SU-DHL-6 (cell line): ENCODE data around the gene ARHGAP5.
"Not testable (repeated sequence)": the region's sequence is repeated elsewhere in the genome, so short reads cannot be mapped to it uniquely, and the experiment has no call there.

Experiments used
- H2AFZ ChIP-seq: fragments of 200-600 bp; sonication (generic); 2 replicates; pipeline ENCODE4 v1.6.1; 2014; ENCODE audit warnings: low read depth, mild to moderate bottlenecking, moderate library complexity, mixed read lengths, antibody characterized with exemption, low read length; ENCODE audit not compliant: severe bottlenecking
- H3F3A ChIP-seq: fragments of 200-600 bp; shearing (Covaris generic); 2 replicates; pipeline ENCODE4 v1.6.0; 2016; ENCODE audit warnings: antibody characterized with exemption, mild to moderate bottlenecking; ENCODE audit not compliant: insufficient read depth
- H3K27ac ChIP-seq: fragments of 200-600 bp; sonication (generic); 2 replicates; pipeline ENCODE4 v1.5.1; 2016; ENCODE audit warnings: low read depth, mild to moderate bottlenecking, low read length, moderate library complexity, mixed read lengths
- H3K27me3 ChIP-seq: fragments of 200-600 bp; sonication (generic), shearing (Covaris generic); 2 replicates; pipeline ENCODE4 v1.6.0; 2014; ENCODE audit warnings: mild to moderate bottlenecking, low read length
- H3K36me3 ChIP-seq: fragments of 200-600 bp; sonication (generic); 2 replicates; pipeline ENCODE4 v1.6.1; 2014; ENCODE audit warnings: mild to moderate bottlenecking, low read length, mixed read lengths
- H3K4me2 ChIP-seq: fragments of 300-600, 200-600 bp; shearing (Covaris generic), sonication (generic); 2 replicates; pipeline ENCODE4 v1.6.0; 2014; ENCODE audit warnings: low read length, low read depth, mild to moderate bottlenecking; ENCODE audit not compliant: poor library complexity, severe bottlenecking
- H3K4me3 ChIP-seq: fragments of 200-600 bp; sonication (generic); 2 replicates; pipeline ENCODE4 v1.5.1; 2014; ENCODE audit warnings: antibody characterized with exemption, low read length, mild to moderate bottlenecking, mixed read lengths; ENCODE audit not compliant: insufficient read depth, poor library complexity, severe bottlenecking
- H3K79me2 ChIP-seq: fragments of 200-600 bp; sonication (generic); 2 replicates; pipeline ENCODE4 v1.6.1; 2014; ENCODE audit warnings: mild to moderate bottlenecking, low read length, moderate library complexity; ENCODE audit not compliant: insufficient read depth
- H3K9ac ChIP-seq: fragments of 200-600 bp; sonication (generic); 2 replicates; pipeline ENCODE4 v1.7.0; 2014; ENCODE audit warnings: mild to moderate bottlenecking, low read length
- H3K9me2 ChIP-seq: fragments of 200-600 bp; sonication (generic); replicated peaks from 2 replicates; pipeline ENCODE4 v1.6.1; 2014; ENCODE audit warnings: low read length; ENCODE audit not compliant: insufficient read depth
- H3K9me3 ChIP-seq: fragments of 200-600 bp; sonication (generic); 2 replicates; pipeline ENCODE4 v1.6.1; 2014; ENCODE audit warnings: low read length, mixed read lengths; ENCODE audit not compliant: insufficient read depth
- H4K20me1 ChIP-seq: fragments of 200-600 bp; sonication (generic); 2 replicates; pipeline ENCODE4 v1.6.1; 2014; ENCODE audit warnings: low read depth, mild to moderate bottlenecking, antibody characterized with exemption, low read length, moderate library complexity, mixed read lengths
- CTCF ChIP-seq: fragments of 200-600 bp; sonication (generic); IDR thresholded peaks from one replicate; pipeline ENCODE4 v1.5.1; 2017; ENCODE audit warnings: antibody characterized with exemption, mild to moderate bottlenecking, low read length, moderate library complexity; ENCODE audit not compliant: insufficient read depth, poor library complexity, severe bottlenecking
- EZH2phosphoT487 ChIP-seq: fragments of 200-600 bp; sonication (generic), shearing (Covaris generic); conservative IDR thresholded peaks from 2 replicates; pipeline ENCODE4 v1.6.1; 2018; ENCODE audit warnings: mild to moderate bottlenecking, antibody characterized with exemption, low read length, moderate library complexity, mixed read lengths

The ARHGAP5 gene

GRCh38 chr14:32128703-32129102 lies 51.6 kb downstream of the ARHGAP5 start:
- Histone ChIP-seq H3K27ac (no peak overlapping the region), H4K20me1 (no peaks in the 10 kb centered on the region), H2AFZ (no peak overlapping the region), H3F3A (no peaks in the 10 kb centered on the region), H3K36me3 (no peaks in the 10 kb centered on the region), H3K79me2 (no peaks in the 10 kb centered on the region), H3K4me2 (no peak overlapping the region), H3K9me3 (0 out of 2 replicates have a peak, but pooled peaks cover 6% of the 10 kb centered on the region), H3K9me2 (no peaks in the 10 kb centered on the region), H3K4me3 (no peak overlapping the region), H3K27me3 (no peaks in the 10 kb centered on the region), H3K9ac (no peak overlapping the region)
- no peak for TF ChIP-seq EZH2phosphoT487
- TF ChIP-seq CTCF = no peak

DNA sequence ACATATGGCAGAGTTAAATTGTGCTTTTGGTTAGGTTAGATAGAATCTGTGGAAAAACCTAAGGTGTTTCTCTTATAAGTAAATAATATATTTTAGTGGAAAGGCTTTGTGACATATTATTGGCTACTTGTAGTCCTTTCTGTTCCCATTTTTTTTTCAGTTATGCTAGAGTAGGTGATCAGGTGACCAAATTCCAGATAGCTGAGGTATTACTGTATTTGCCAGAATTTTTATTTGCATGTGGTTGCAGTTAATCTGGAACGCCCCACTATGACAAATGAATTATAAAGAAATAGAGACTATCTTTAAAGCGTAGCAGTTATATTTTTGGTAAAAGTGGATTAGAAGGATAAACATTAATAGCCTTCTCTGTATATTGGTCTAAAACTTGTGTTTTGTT lies 52.0 kb downstream of the ARHGAP5 start:
- H3K27ac ChIP-seq = no peak overlapping the region
- no peaks in the 10 kb centered on the region for H3K9me2 ChIP-seq
- no peak overlapping the region for H3K4me3 ChIP-seq
- H3K36me3 ChIP-seq = no peaks in the 10 kb centered on the region
- H3K9ac ChIP-seq = no peak overlapping the region
- 0 out of 2 replicates have a peak, but pooled peaks cover 6% of the 10 kb centered on the region for H3K9me3 ChIP-seq
- H4K20me1 ChIP-seq = no peaks in the 10 kb centered on the region
- TF ChIP-seq CTCF (no peak), EZH2phosphoT487 (no peak)
- H3K79me2 ChIP-seq = no peaks in the 10 kb centered on the region
- H3K27me3 ChIP-seq = no peaks in the 10 kb centered on the region
- H2AFZ ChIP-seq = no peak overlapping the region
- no peak overlapping the region for H3K4me2 ChIP-seq
- H3F3A ChIP-seq = no peaks in the 10 kb centered on the region

- H3F3A ChIP-seq, H3K9ac ChIP-seq, H3K4me2 ChIP-seq, H3K36me3 ChIP-seq, H3K9me2 ChIP-seq, H3K27me3 ChIP-seq, H3K79me2 ChIP-seq, H3K27ac ChIP-seq, H3K9me3 ChIP-seq, H4K20me1 ChIP-seq, H3K4me3 ChIP-seq, H2AFZ ChIP-seq: not testable (repeated sequence)
Measured at GRCh38 chr14:32131689-32132088, 54.6 kb downstream of the ARHGAP5 start.

DNA sequence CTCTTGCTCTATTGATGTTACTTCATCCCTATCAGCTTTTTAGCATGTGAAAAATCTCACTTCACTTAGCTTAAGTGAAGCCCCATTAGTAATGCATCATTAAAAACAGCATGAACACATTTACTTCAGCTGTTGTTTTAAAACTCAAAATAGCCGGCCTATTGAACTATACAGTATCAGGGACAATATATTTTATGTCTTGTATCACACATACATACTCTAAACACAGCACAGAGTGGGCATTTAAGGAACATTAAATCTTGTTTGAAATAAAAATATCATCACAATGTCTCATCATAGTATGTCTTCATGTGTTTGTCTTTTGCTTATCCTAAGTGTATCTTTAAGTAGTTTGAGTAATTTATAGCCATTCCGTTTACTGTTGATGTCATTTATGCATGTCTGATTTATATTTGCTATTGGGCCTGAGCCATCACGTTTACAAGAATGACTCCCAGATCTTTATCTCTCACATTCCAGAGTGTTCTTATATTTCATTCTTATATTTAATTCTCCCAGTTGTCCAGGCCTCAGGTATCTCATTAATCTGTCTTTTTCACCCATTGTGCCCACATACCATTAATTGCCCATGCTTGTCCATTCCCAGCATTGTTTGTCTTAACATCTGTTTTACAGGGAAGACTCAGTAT lies 57.5 kb downstream of the ARHGAP5 start:
- no peak overlapping the region for H3K27ac ChIP-seq
- no peaks in the 10 kb centered on the region for H3K9me2 ChIP-seq
- no peaks in the 10 kb centered on the region for H3K27me3 ChIP-seq
- H3K9ac ChIP-seq = no peak overlapping the region
- no peaks in the 10 kb centered on the region for H4K20me1 ChIP-seq
- no peaks in the 10 kb centered on the region for H3K79me2 ChIP-seq
- H3K4me3 ChIP-seq = no peak overlapping the region
- H3K36me3 ChIP-seq = no peaks in the 10 kb centered on the region
- H3K4me2 ChIP-seq = no peak overlapping the region
- no peaks in the 10 kb centered on the region for H3K9me3 ChIP-seq
- TF ChIP-seq EZH2phosphoT487 = no peak
- no peak for TF ChIP-seq CTCF
- no peak overlapping the region for H2AFZ ChIP-seq
- H3F3A ChIP-seq = no peaks in the 10 kb centered on the region
